Measurements from ENCODE around the gene KCNN3. TPM values are rescaled to one million over a fixed set of nuclear protein-coding genes. Genes with fewer than 3 reads are reported as not detected.
A peak's percentile ranks its signal among the peaks of the same experiment; 100 is the strongest.

KCNN3 gene
- total RNA-seq, 1 donor from 2014 or later = 4.3 TPM

- DNase-seq (ENCODE audit: low spot score) = peak; percentile 26
- no peak overlapping the region for H3K27ac Mint-ChIP-seq
Measured at GRCh38 chr1:154793685-154794084, 76.4 kb downstream of the KCNN3 start.

GRCh38 chr1:154792899-154793298 lies 77.2 kb downstream of the KCNN3 start:
- Mint-ChIP-seq H3K4me1 (peaks cover 15% of the 10 kb centered on the region), H3K27me3 (ENCODE audit: insufficient read depth, low read depth) (peaks cover 13% of the 10 kb centered on the region), H3K9me3 (no peaks in the 10 kb centered on the region), H3K36me3 (no peaks in the 10 kb centered on the region), H3K4me3 (no peak overlapping the region), H3K27ac (no peak overlapping the region)
- Histone ChIP-seq H3K36me3 (no peaks in the 10 kb centered on the region), H3F3A (ENCODE audit: low read depth) (peaks cover 4% of the 10 kb centered on the region), H3K4me1 (peaks cover 9% of the 10 kb centered on the region), H3K27ac (no peak overlapping the region), H3K27me3 (no peaks in the 10 kb centered on the region), H3K4me2 (no peak overlapping the region), H3K9me3 (ENCODE audit: low read depth) (no peaks in the 10 kb centered on the region), H2AFZ (replicated peaks) (no peak overlapping the region), H3K79me2 (ENCODE audit: low read depth) (no peaks in the 10 kb centered on the region), H3K4me3 (no peak overlapping the region), H4K20me1 (ENCODE audit: low read depth) (no peaks in the 10 kb centered on the region), H3K9ac (no peak overlapping the region)
- no peak for DNase-seq (ENCODE audit: low spot score)
- TF ChIP-seq EZH2 (IDR thresholded peaks at IDR 0.05) = no peak
- TF ChIP-seq CTCF (IDR thresholded peaks at IDR 0.05) = no peak
- no peak for TF ChIP-seq EZH2phosphoT487 (IDR thresholded peaks at IDR 0.05)

More at GRCh38 chr1:154793685-154794084, 76.4 kb downstream of the KCNN3 start:
- Histone ChIP-seq H3K27ac (no peak overlapping the region), H2AFZ (replicated peaks) (no peak overlapping the region), H3K27me3 (no peaks in the 10 kb centered on the region), H3K4me2 (no peak overlapping the region), H3K79me2 (ENCODE audit: low read depth) (no peaks in the 10 kb centered on the region), H3K9me3 (ENCODE audit: low read depth) (no peaks in the 10 kb centered on the region), H3K9ac (no peak overlapping the region), H3K36me3 (no peaks in the 10 kb centered on the region), H3K4me1 (peaks cover 9% of the 10 kb centered on the region), H3K4me3 (no peak overlapping the region), H4K20me1 (ENCODE audit: low read depth) (no peaks in the 10 kb centered on the region), H3F3A (ENCODE audit: low read depth) (peaks cover 4% of the 10 kb centered on the region)
- H3K36me3 Mint-ChIP-seq = no peaks in the 10 kb centered on the region
- H3K27me3 Mint-ChIP-seq (ENCODE audit: insufficient read depth, low read depth) = peaks cover 13% of the 10 kb centered on the region
- TF ChIP-seq EZH2phosphoT487 (IDR thresholded peaks at IDR 0.05) = no peak
- no peak for TF ChIP-seq EZH2 (IDR thresholded peaks at IDR 0.05)
- no peak for TF ChIP-seq CTCF (IDR thresholded peaks at IDR 0.05)
- no peaks in the 10 kb centered on the region for H3K9me3 Mint-ChIP-seq
- peaks cover 10% of the 10 kb centered on the region for H3K4me1 Mint-ChIP-seq
- no peak overlapping the region for H3K4me3 Mint-ChIP-seq

GRCh38 chr1:154791292-154792166 lies 78.6 kb downstream of the KCNN3 start:
- H3F3A ChIP-seq (ENCODE audit: low read depth) = peaks cover 4% of the 10 kb centered on the region
- H3K9me3 ChIP-seq (ENCODE audit: low read depth) = no peaks in the 10 kb centered on the region
- Mint-ChIP-seq H3K4me3 (no peak overlapping the region), H3K27ac (no peak overlapping the region), H3K27me3 (ENCODE audit: insufficient read depth, low read depth) (peaks cover 13% of the 10 kb centered on the region), H3K36me3 (no peaks in the 10 kb centered on the region), H3K4me1 (peaks cover 27% of the 10 kb centered on the region), H3K9me3 (no peaks in the 10 kb centered on the region)
- no peak for DNase-seq (ENCODE audit: low spot score)
- no peak overlapping the region for H2AFZ ChIP-seq (replicated peaks)
- H3K79me2 ChIP-seq (ENCODE audit: low read depth) = no peaks in the 10 kb centered on the region
- H3K27me3 ChIP-seq = no peaks in the 10 kb centered on the region
- no peaks in the 10 kb centered on the region for H3K36me3 ChIP-seq
- H3K9ac ChIP-seq = no peak overlapping the region
- H3K27ac ChIP-seq = no peak overlapping the region
- no peak overlapping the region for H3K4me3 ChIP-seq
- H3K4me1 ChIP-seq = peaks cover 9% of the 10 kb centered on the region
- H3K4me2 ChIP-seq = no peak overlapping the region
- no peak for TF ChIP-seq CTCF (IDR thresholded peaks at IDR 0.05)
- no peak for TF ChIP-seq EZH2phosphoT487 (IDR thresholded peaks at IDR 0.05)
- TF ChIP-seq EZH2 (IDR thresholded peaks at IDR 0.05) = no peak
- H4K20me1 ChIP-seq (ENCODE audit: low read depth) = no peaks in the 10 kb centered on the region
